GM19025 (cell line): Measurements from ENCODE around the gene MIA2.
"Not testable (repeated sequence)": the region's sequence is repeated elsewhere in the genome, so short reads cannot be mapped to it uniquely, and the experiment has no call there.

Experiments used
- ATAC-seq: cut with Tn5 transposase; IDR thresholded peaks from one replicate; pipeline ENCODE4 v1.9.1; 2021; ENCODE audit warnings: mild to moderate bottlenecking, low read depth, moderate library complexity; ENCODE audit not compliant: unreplicated experiment

The MIA2 gene

GRCh38 chr14:39233680-39234326 is at the start of gene MIA2:
Gene MIA2 (plus strand): TSS chr14:39233915. CDS start chr14:39234115, 200 bp downstream.
- ATAC-seq: no peak

GRCh38 chr14:39184628-39185255 is 49.0 kb upstream of the MIA2 start:
- no peak for ATAC-seq

GRCh38 chr14:39185256-39186049 is 48.3 kb upstream of the MIA2 start:
- ATAC-seq: no peak

- ATAC-seq: no peak
Observed at GRCh38 chr14:39186941-39187525, 46.7 kb upstream of the MIA2 start.

GRCh38 chr14:39203659-39204606 is 29.8 kb upstream of the MIA2 start:
- no peak for ATAC-seq

GRCh38 chr14:39207430-39207829 is 26.3 kb upstream of the MIA2 start:
- ATAC-seq: not testable (repeated sequence)

GRCh38 chr14:39211109-39211741 is 22.5 kb upstream of the MIA2 start:
- ATAC-seq: no peak

- no peak for ATAC-seq
Observed at GRCh38 chr14:39212034-39212433, 21.7 kb upstream of the MIA2 start.

GRCh38 chr14:39212693-39213092 is 21.0 kb upstream of the MIA2 start:
- no peak for ATAC-seq

- ATAC-seq: no peak
Observed at GRCh38 chr14:39217214-39217879, 16.4 kb upstream of the MIA2 start.

- ATAC-seq: no peak
Observed at GRCh38 chr14:39218171-39218769, 15.4 kb upstream of the MIA2 start.

GRCh38 chr14:39219075-39219499 is 14.6 kb upstream of the MIA2 start:
- ATAC-seq: no peak

GRCh38 chr14:39220473-39220872 is 13.2 kb upstream of the MIA2 start:
- not testable (repeated sequence) for ATAC-seq

- no peak for ATAC-seq
Observed at GRCh38 chr14:39228044-39228443, 5.7 kb upstream of the MIA2 start.

GRCh38 chr14:39228509-39229221 is 5.0 kb upstream of the MIA2 start:
- ATAC-seq: no peak

GRCh38 chr14:39229222-39229543 is 4.5 kb upstream of the MIA2 start:
- ATAC-seq: peak; percentile 38

GRCh38 chr14:39229601-39230110 is 4.1 kb upstream of the MIA2 start:
- no peak for ATAC-seq
